GM10847 (cell line): ENCODE measurements around the gene IGF2.

ENCODE experiments used
- POLR2A ChIP-seq: IDR thresholded peaks from 2 replicates; pipeline ENCODE4 v1.6.1; 2011; ENCODE audit not compliant: insufficient read length; ENCODE audit errors: extremely low read depth

Gene IGF2

GRCh38 chr11:2147391-2147790 lies 8.2 kb upstream of the IGF2 start:
- no peak for TF ChIP-seq POLR2A

DNA sequence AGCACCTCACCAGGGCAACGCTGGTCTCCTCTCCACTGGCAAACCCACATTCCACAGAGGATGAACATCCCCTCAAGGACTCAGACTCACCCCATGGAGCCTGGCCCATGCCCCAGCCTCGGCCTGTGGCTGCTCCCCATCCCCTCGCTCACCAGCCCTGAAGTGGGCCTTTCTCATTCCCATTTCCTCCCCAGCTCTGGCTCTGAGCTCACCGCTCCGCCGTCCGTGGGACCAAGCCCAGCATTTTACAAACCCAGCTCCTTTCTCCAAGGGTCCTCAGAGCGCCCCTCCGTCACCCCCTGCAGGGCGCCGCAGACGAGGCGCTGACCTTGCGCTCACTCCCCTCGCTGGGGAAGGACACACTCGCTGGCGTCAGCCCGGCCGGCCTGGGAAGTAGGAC lies 6.9 kb upstream of the IGF2 start:
- no peak for TF ChIP-seq POLR2A

GRCh38 chr11:2144544-2145248 lies 5.5 kb upstream of the IGF2 start:
- TF ChIP-seq POLR2A: no peak

GRCh38 chr11:2143799-2144543 lies 4.8 kb upstream of the IGF2 start:
- TF ChIP-seq POLR2A: no peak

DNA sequence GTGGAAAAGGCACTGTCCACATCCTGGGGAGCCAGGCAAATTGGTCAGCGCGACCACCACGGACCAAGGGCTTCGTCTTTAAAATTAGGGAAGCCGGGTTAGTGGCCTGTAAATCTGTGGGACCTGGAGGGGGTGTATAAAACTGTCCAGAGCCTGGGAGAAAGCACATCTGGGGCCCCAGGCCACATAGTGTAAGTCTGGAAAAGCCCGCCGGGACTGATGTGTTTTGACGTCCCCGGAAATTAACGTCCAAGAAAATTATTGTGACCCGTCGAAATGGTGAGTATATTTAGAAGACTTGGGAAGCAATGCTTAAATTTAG lies 4.2 kb upstream of the IGF2 start:
- TF ChIP-seq POLR2A: no peak

DNA sequence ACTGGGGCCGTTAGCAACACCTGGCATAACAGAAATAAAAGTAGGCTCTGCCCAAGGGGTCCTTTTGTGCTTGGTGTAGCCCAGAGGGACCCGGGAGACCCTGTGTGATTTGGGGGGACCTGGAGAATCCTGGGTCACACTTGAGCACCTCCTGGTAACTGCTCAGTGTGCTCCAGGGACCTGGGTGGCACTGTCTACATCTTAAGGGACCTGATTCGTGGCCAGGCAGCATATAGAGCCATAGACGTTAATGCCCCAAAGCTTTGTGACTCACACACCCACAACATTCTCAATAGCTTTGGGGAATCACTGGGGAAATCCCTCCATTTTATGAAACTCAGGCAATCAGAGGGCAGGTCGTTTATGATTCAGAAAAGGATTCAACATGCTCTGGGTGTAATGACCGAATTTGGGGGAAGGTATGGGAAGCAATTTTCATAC lies 3.6 kb upstream of the IGF2 start:
- no peak for TF ChIP-seq POLR2A

DNA sequence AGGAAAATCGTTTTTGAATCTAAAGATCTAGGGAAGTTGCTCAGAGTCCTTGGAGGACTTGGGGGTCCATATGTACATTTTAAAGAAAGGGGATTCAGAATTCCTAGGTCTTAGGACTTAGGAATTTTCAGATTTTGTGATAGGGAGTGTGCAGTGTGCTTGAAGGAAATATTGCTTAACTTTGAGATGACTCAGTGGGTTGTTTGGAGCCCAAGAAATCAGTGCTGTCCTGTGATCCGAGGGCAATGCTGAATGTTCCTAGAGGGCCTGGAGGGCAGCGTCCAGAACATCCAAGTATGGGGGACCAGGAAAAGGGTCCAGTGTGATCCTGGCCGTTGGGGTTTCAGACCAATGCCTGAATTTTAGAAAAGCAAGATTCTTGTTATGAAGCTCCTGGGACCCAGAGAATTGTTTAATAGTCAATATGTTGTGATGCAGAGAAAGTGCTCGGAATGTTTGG lies 3.1 kb upstream of the IGF2 start:
- TF ChIP-seq POLR2A: no peak

DNA sequence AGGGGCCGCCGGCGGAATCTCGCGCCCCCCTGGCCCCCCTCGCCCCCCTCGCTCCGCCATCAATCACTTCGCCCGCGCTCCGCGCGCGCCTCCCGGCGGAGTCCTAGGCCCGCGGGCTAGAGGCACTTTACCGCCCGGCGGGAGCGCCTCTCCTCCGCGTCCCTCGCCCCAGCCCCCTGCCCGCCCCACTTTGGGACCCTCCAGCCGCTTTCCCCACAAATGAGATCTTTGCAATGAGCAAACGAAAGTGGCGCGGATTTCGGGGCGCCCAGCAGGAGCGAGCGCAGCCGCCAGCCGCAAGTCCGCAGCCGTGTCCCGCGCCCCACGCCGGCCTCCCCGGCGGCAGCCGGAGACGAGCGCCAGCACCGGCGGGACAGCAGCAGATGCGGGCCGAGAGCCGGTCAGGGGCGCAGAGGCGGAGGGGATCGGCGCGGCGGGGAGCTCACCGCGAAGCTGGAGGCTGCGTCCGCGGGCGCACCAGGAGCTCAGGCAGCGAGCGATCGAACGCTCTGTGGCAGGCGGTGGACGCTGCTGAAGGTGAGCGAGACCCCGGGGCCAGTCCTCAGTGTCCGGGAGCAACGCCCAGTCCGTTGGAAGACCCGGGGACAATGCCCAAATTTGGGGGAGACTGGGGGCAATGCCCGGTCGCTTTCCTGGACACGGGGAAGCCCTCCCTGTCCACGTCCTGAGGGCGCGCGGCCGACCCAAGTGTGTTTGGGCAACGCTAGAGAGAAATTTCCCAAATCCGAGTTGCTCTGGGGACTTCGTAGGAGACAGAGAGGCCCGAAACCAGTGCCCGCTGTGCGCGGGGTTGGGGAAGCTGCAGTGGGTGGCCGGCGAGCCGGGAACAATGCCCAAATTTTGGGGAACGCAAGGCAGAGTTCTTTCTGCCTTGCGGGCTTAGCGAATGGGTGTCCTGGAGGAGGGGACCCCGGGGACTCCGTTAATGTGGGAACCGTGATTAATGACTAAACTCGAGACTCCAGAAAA lies 1.5 kb upstream of the IGF2 start:
- TF ChIP-seq POLR2A: no peak

DNA sequence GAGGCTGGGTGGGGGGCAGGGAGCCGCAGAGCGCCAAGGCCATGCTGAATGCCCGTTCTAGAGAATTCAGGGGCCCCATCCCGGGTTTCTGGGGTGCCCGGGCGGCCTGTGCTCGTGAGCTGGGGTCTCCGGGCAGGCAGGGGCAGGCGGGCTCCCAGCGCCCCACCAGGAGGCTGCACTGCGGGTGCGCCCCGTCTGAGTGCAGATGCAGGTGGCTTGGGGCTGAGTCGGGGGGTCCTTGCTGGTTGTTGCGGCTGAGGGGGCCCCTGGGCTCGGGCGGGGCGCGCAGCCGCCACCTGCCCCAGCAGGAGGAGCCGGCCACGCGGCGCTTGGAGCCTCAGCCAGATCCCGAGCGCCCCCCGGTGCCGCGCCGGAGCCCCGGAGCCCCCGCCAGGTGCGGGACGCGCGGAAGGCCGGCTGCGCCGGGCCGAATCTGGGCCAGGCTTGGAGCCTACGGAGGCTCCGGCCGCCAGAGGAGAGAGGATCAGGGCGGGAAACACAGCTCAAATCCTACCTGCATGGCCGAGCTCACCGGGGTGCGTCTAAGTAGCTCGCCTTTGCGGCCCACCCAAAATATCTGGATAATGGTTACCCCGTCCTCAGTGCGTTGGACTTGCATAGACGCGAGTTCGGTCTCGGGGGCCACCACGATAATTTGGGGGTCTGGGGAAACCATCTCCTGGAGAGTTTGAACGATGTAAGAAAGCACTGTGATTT lies 590 bp upstream of the IGF2 start:
- no peak for TF ChIP-seq POLR2A

DNA sequence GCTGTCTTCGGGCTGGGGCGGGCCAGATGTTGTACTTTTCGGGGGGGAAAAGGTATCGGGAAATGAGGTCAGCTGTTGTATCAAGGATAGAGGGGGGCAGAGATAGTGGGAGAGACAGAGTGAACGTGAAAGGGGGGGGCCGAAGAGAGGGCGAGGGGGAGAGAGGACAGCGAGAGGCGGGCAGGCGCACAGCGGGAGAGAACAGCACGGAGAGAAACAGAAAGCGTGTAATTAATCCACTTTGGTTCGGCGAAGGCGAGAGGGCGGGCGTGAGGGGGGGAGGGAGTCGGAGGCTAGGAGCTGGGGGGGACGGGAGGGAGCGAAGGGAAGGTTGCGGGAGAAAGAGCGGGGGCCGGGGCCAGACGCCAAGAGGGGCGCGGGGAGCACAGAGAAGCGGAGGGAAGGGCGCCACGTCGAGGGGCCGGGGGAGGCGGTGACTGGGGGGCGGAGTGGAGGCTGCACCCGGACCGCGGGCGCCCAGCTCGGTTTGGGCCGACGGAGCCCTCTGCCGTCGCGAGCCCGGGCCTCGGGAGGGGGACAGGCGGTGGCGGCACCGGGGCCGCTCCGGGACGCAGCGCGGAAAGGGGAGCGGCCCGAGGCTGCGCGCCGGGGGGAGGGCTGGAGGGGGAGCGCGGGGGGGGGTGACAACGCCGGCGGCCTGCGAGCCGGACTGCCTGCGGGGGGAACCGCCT lies 612 bp downstream of the IGF2 start:
- TF ChIP-seq POLR2A: no peak

DNA sequence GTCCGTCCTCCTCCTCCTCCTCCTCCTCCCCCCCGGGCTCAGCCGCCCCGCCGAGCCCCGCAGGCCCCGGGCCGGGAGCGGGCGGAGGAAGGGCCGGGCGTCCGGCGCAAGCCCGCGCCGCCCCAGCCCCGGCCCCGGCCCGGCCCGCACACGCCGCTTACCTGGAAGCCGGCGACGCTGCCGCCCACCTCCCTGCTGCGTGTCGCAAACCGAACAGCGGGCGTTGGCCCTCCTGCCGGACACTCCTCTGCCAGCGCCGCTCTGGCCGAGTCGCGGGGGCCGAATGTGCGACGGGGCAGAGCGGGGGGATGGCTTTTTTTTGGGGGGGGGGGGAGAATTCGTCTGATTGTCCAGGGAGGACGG lies 1.1 kb downstream of the IGF2 start:
- no peak for TF ChIP-seq POLR2A

DNA sequence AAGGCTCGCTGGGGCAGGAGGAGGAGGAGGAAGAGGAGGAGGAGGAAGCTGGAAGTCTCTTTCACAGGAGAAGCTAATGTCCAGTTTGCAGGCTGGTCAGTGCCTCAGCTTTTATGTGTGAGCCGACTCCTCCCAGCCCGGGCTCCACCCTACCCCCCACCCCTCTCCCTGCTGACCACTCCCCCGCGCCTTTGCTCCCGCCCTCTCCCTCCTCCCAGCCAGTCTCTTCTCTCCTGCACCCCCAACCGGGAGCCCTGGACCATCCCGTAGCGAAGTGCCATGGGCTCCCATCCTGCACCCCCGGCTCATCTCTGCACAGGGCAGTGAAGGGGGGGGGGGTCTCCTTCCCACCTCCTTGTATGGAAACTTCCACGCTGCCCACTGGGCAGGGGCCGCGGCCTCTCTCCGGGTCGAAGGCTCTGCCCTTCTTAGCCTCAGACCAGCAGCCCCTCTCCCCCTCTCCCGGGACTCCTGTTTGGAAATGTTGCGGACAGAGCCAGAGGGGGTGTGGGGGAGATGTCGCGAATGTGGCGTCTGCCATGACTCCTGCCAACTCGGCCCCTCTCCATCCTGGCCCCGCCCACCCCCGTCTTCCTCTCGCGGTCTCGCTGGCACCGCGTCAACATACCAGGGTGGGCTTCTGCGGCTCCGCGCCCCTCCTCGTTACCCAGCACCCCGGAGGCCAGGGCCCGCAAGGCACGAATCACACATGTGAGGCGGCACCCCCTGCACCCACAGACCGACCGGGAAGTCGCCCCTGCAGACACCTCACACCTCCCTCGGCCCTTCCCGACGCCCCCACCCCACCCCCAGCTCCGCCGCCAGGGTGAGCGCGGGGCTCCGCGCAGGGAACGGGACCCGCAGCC lies 1.8 kb downstream of the IGF2 start:
- no peak for TF ChIP-seq POLR2A

- no peak for TF ChIP-seq POLR2A
Measured at GRCh38 chr11:2136952-2137201, 2.3 kb downstream of the IGF2 start.
